ENCODE results near the gene ECE1.

Gene ECE1

DNA sequence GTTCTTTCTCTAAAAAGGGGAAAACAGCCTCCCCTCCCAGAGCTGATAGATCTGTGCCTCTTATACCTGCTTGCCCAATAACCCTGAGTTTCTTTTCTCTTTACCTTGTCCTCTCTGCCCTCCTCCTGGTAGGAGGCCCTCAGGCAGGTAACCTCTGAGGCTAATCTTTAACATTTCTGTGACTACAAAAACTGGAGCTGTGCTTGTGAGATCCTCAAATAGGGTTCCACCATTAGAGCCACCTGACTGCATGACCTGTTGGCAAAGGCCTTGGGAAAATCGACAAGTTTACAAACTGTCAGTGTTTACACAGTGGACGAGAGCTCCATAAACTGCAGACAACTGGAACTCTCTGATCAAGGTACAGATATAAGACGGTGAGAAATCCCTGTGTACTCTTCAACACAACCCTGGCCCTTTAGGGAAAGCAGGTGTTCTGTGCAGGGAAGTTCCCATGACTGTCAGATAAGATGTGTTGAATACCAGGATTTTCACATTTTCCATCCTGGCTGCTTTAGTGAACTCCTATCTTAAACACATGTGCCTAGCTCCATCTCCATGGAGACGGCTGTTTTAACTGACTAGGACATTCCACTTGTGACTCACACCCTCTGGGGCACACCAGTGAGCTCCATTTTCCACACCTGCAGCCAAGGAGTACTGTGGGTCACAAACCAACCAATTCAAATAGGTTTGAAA lies 38.3 kb downstream of the ECE1 start:
- TF ChIP-seq EZH2phosphoT487 (IDR thresholded peaks at IDR 0.05; ENCODE audit: borderline replicate concordance) (no peak), CTCF (conservative IDR thresholded peaks at IDR 0.05; ENCODE audit: low read length) (no peak)
- H3K9ac ChIP-seq (ENCODE audit: low read depth, low read length, poor library complexity, severe bottlenecking), result no peak overlapping the region

DNA sequence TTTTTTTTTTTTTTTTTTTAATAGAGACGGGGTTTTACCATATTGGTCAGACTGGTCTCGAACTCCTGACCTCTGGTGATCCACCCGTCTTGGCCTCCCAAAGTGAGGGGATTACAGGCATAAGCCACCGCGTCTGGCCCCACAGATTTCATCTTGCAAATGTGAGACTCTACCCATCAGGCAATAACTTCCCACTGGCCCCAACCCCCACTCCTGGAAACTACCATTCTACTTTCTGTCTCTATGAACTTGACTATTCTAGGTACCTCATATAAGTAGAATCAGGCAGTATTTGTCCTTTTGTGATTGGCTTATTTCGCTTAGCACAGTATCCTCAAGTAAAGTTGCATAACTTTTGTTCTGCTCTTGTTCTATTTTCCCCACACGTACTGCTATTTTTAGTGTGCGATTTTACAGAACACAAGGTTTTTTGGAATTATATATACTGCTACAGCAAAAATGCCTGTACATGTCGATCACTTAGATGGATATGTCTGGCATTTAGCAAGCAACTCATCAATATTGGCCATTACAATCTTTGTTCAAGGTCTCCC lies 40.2 kb downstream of the ECE1 start:
- no peak for TF ChIP-seq CTCF (conservative IDR thresholded peaks at IDR 0.05; ENCODE audit: low read length)
- TF ChIP-seq EZH2phosphoT487 (IDR thresholded peaks at IDR 0.05; ENCODE audit: borderline replicate concordance), result no peak
- Histone ChIP-seq H4K20me1 (ENCODE audit: insufficient read depth, low read length, poor library complexity, severe bottlenecking) (no peaks in the 10 kb centered on the region), H3K27me3 (ENCODE audit: insufficient read depth, low read length, poor library complexity, severe bottlenecking) (no peaks in the 10 kb centered on the region), H3K4me1 (ENCODE audit: insufficient read depth, low read length, poor library complexity, severe bottlenecking) (no peaks in the 10 kb centered on the region), H3K4me2 (ENCODE audit: low read depth, low read length, poor library complexity, severe bottlenecking) (no peak overlapping the region), H2AFZ (ENCODE audit: low read length) (no peak overlapping the region), H3K9me3 (ENCODE audit: insufficient read depth, low read depth, low read length) (no peaks in the 10 kb centered on the region), H3K36me3 (ENCODE audit: insufficient read depth, low read length) (no peaks in the 10 kb centered on the region), H3K9me2 (replicated peaks; ENCODE audit: low read depth, low read length) (no peaks in the 10 kb centered on the region), H3K4me3 (ENCODE audit: low read length, poor library complexity, severe bottlenecking) (no peak overlapping the region), H3K79me2 (ENCODE audit: insufficient read depth, low read length) (no peaks in the 10 kb centered on the region), H3F3A (ENCODE audit: low read depth) (no peaks in the 10 kb centered on the region), H3K9ac (ENCODE audit: low read depth, low read length, poor library complexity, severe bottlenecking) (no peak overlapping the region)

More for the DNA sequence above, 38.3 kb downstream of the ECE1 start:
- Histone ChIP-seq H3K36me3 (ENCODE audit: insufficient read depth, low read length) (no peaks in the 10 kb centered on the region), H3K4me1 (ENCODE audit: insufficient read depth, low read length, poor library complexity, severe bottlenecking) (no peaks in the 10 kb centered on the region), H3F3A (ENCODE audit: low read depth) (no peaks in the 10 kb centered on the region), H3K4me3 (ENCODE audit: low read length, poor library complexity, severe bottlenecking) (no peak overlapping the region), H3K79me2 (ENCODE audit: insufficient read depth, low read length) (no peaks in the 10 kb centered on the region), H3K27me3 (ENCODE audit: insufficient read depth, low read length, poor library complexity, severe bottlenecking) (no peaks in the 10 kb centered on the region), H3K9me3 (ENCODE audit: insufficient read depth, low read depth, low read length) (no peaks in the 10 kb centered on the region), H3K4me2 (ENCODE audit: low read depth, low read length, poor library complexity, severe bottlenecking) (no peak overlapping the region), H2AFZ (ENCODE audit: low read length) (no peak overlapping the region), H3K9me2 (replicated peaks; ENCODE audit: low read depth, low read length) (no peaks in the 10 kb centered on the region), H4K20me1 (ENCODE audit: insufficient read depth, low read length, poor library complexity, severe bottlenecking) (no peaks in the 10 kb centered on the region)

- TF ChIP-seq CTCF (conservative IDR thresholded peaks at IDR 0.05; ENCODE audit: low read length), result no peak
- no peak for TF ChIP-seq EZH2phosphoT487 (IDR thresholded peaks at IDR 0.05; ENCODE audit: borderline replicate concordance)
- H2AFZ ChIP-seq (ENCODE audit: low read length), result no peak overlapping the region
- H3K4me1 ChIP-seq (ENCODE audit: insufficient read depth, low read length, poor library complexity, severe bottlenecking), result no peaks in the 10 kb centered on the region
- no peaks in the 10 kb centered on the region for H4K20me1 ChIP-seq (ENCODE audit: insufficient read depth, low read length, poor library complexity, severe bottlenecking)
- H3K36me3 ChIP-seq (ENCODE audit: insufficient read depth, low read length), result 0 out of 2 replicates have a peak, but pooled peaks cover 3% of the 10 kb centered on the region
- H3K4me3 ChIP-seq (ENCODE audit: low read length, poor library complexity, severe bottlenecking), result no peak overlapping the region
- no peak overlapping the region for H3K4me2 ChIP-seq (ENCODE audit: low read depth, low read length, poor library complexity, severe bottlenecking)
- no peaks in the 10 kb centered on the region for H3F3A ChIP-seq (ENCODE audit: low read depth)
- no peaks in the 10 kb centered on the region for H3K9me3 ChIP-seq (ENCODE audit: insufficient read depth, low read depth, low read length)
- no peak overlapping the region for H3K9ac ChIP-seq (ENCODE audit: low read depth, low read length, poor library complexity, severe bottlenecking)
- H3K27me3 ChIP-seq (ENCODE audit: insufficient read depth, low read length, poor library complexity, severe bottlenecking), result no peaks in the 10 kb centered on the region
- H3K9me2 ChIP-seq (replicated peaks; ENCODE audit: low read depth, low read length), result no peaks in the 10 kb centered on the region
- no peaks in the 10 kb centered on the region for H3K79me2 ChIP-seq (ENCODE audit: insufficient read depth, low read length)
These were observed 42.2 kb downstream of the ECE1 start for GRCh38 chr1:21247892-21248715.
